HEK293T (cell line): Measurements from ENCODE around the gene CALML6.

ENCODE experiments used
- ARNT ChIP-seq: fragments of 450-650 bp; IDR thresholded peaks from 2 replicates; pipeline ENCODE4 v1.6.1; 2017; ENCODE audit warnings: mild to moderate bottlenecking
- BHLHE40 ChIP-seq: fragments of 450-650 bp; IDR thresholded peaks from 2 replicates; pipeline ENCODE4 v1.6.1; 2016; ENCODE audit warnings: mild to moderate bottlenecking, moderate library complexity, borderline replicate concordance
- CTBP1 ChIP-seq: fragments of 450-650 bp; IDR thresholded peaks from 2 replicates; pipeline ENCODE4 v1.6.1; 2016; ENCODE audit warnings: borderline replicate concordance
- ELF4 ChIP-seq: fragments of 450-650 bp; IDR thresholded peaks from 2 replicates; pipeline ENCODE4 v1.6.1; 2017; ENCODE audit warnings: antibody characterized with exemption
- FOXA1 ChIP-seq: fragments of 450-650 bp; IDR thresholded peaks from 2 replicates; pipeline ENCODE4 v1.6.1; 2016; ENCODE audit warnings: mild to moderate bottlenecking
- FOXK2 ChIP-seq: fragments of 450-650 bp; IDR thresholded peaks from 2 replicates; pipeline ENCODE4 v1.6.1; 2016; ENCODE audit warnings: mild to moderate bottlenecking
- L3MBTL2 ChIP-seq: fragments of 450-650 bp; conservative IDR thresholded peaks from 2 replicates; pipeline ENCODE4 v1.6.1; 2016; ENCODE audit warnings: mild to moderate bottlenecking
- NFRKB ChIP-seq: fragments of 450-650 bp; IDR thresholded peaks from 2 replicates; pipeline ENCODE4 v1.6.1; 2016; ENCODE audit warnings: mild to moderate bottlenecking, moderate library complexity
- PKNOX1 ChIP-seq: fragments of 450-650 bp; IDR thresholded peaks from 2 replicates; pipeline ENCODE4 v1.6.1; 2016
- SP1 ChIP-seq: fragments of 450-650 bp; IDR thresholded peaks from 2 replicates; pipeline ENCODE4 v1.6.1; 2017
- ZNF384 ChIP-seq: fragments of 450-650 bp; IDR thresholded peaks from 2 replicates; pipeline ENCODE4 v1.6.1; 2016

- TF ChIP-seq BHLHE40 (no peak), ELF4 (no peak), NFRKB (no peak), PKNOX1 (no peak), FOXA1 (no peak), SP1 (no peak), CTBP1 (no peak), L3MBTL2 (no peak), ARNT (no peak), ZNF384 (no peak), FOXK2 (no peak)
Observed at GRCh38 chr1:1928231-1929101, 13.4 kb downstream of the CALML6 start.
